ENCODE measurements around the gene CLTA. TPM values are rescaled to one million over a fixed set of nuclear protein-coding genes. Genes with fewer than 3 reads are reported as not detected.

Gene CLTA
- total RNA-seq, 1 experiment from 2014 or later = 760 TPM

DNA sequence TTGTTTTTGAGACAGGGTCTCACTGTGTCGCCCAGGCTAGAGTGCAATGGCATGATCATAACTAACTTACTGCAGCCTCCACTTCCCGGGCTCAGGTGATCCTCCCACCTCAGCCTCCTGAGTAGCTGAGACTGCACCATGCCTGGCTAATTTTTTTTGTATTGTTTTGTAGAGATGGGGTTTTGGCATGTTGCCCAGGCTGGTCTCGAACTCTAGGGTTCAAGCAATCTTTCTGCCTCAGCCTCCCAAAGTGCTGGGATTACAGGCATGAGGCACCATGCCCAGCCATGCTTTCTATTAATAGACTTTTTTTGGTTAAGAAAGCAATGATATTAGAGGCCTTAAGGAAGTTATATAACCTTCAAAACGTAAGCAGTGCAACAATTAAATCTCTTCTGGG, 23.3 kb downstream of the CLTA start:
- Histone ChIP-seq H3K36me3 (ENCODE audit: control insufficient read depth, insufficient read depth, low read length) (peaks cover 67% of the 10 kb centered on the region), H3K9me3 (ENCODE audit: control insufficient read depth, insufficient read depth, low read depth, low read length) (no peaks in the 10 kb centered on the region), H3K4me3 (ENCODE audit: low read depth in 2 of 2, low read length in 2 of 2) (no peak overlapping the region), H3K27me3 (ENCODE audit: control insufficient read depth, insufficient read depth, low read length) (no peaks in the 10 kb centered on the region), H3K27ac (ENCODE audit: low read length) (no peak overlapping the region), H3K4me1 (ENCODE audit: control insufficient read depth, insufficient read depth, low read length) (peaks cover 6% of the 10 kb centered on the region; the same call in 1 of the 2 replicates)
- intact Hi-C loops (cut with micrococcal nuclease; ENCODE audit: unreplicated experiment) = no loop called here
- no peak for ATAC-seq
- POLR2A ChIA-PET = interaction anchor here (0.5 kb wide), 1 partner anchor 311 kb away, joined by 10 read pairs; no protein-coding TSS in a partner anchor
- TF ChIP-seq CTCF (IDR thresholded peaks at IDR 0.05) (no peak), SIN3A (IDR thresholded peaks at IDR 0.05; ENCODE audit: borderline replicate concordance, insufficient read depth, low read depth, low read length) (no peak), POLR2AphosphoS5 (IDR thresholded peaks at IDR 0.05; ENCODE audit: low read depth, low read length) (no peak), TCF7L2 (IDR thresholded peaks at IDR 0.05; ENCODE audit: low read depth, low read length) (no peak), REST (IDR thresholded peaks at IDR 0.05; ENCODE audit: insufficient read depth in 1 of 2, low read depth in 2 of 2, low read length in 1 of 2) (no peak)
- in situ Hi-C loops (cut with HindIII; ENCODE audit: low pct_unique_long_range_greater_than_20kb, low sequenced_read_pairs) = no loop called here
- BruUV-seq (replicated peaks) = no TSS peak
- no peak for DNase-seq (ENCODE audit: low read depth, low spot score)
- CTCF ChIA-PET = no interaction called here

GRCh38 chr9:36214571-36214970, 23.9 kb downstream of the CLTA start:
- H3K4me1 ChIP-seq (ENCODE audit: control insufficient read depth, insufficient read depth, low read length) = peaks cover 6% of the 10 kb centered on the region; the same call in 1 of the 2 replicates
- ATAC-seq (no peak), DNase-seq (ENCODE audit: low read depth, low spot score) (no peak)
- H3K4me3 ChIP-seq (ENCODE audit: low read depth in 2 of 2, low read length in 2 of 2) = no peak overlapping the region
- POLR2A ChIA-PET = no interaction called here
- H3K36me3 ChIP-seq (ENCODE audit: control insufficient read depth, insufficient read depth, low read length) = peaks cover 65% of the 10 kb centered on the region
- in situ Hi-C loops (cut with HindIII; ENCODE audit: low pct_unique_long_range_greater_than_20kb, low sequenced_read_pairs) (no loop called here), intact Hi-C loops (cut with micrococcal nuclease; ENCODE audit: unreplicated experiment) (no loop called here)
- no peak overlapping the region for H3K27ac ChIP-seq (ENCODE audit: low read length)
- TF ChIP-seq CTCF (IDR thresholded peaks at IDR 0.05) (no peak), REST (IDR thresholded peaks at IDR 0.05; ENCODE audit: insufficient read depth in 1 of 2, low read depth in 2 of 2, low read length in 1 of 2) (no peak), SIN3A (IDR thresholded peaks at IDR 0.05; ENCODE audit: borderline replicate concordance, insufficient read depth, low read depth, low read length) (no peak), TCF7L2 (IDR thresholded peaks at IDR 0.05; ENCODE audit: low read depth, low read length) (no peak)
- no peaks in the 10 kb centered on the region for H3K27me3 ChIP-seq (ENCODE audit: control insufficient read depth, insufficient read depth, low read length)
- CTCF ChIA-PET = no interaction called here
- H3K9me3 ChIP-seq (ENCODE audit: control insufficient read depth, insufficient read depth, low read depth, low read length) = no peaks in the 10 kb centered on the region
- no TSS peak for BruUV-seq (replicated peaks)
